Epithelial cell of proximal tubule (primary cell): ENCODE measurements around the gene REM1. TPM values are rescaled to one million over a fixed set of nuclear protein-coding genes. Genes with fewer than 3 reads are reported as not detected.
"Not testable (repeated sequence)": the region's sequence is repeated elsewhere in the genome, so short reads cannot be mapped to it uniquely, and the experiment has no call there.

Experiments
- DNase-seq: peaks from one replicate; pipeline ENCODE4 v3.0.0-alpha.2; 2011; ENCODE audit warnings: low read depth
- H3K4me3 ChIP-seq: 2 replicates; pipeline ENCODE4 v1.5.1; 2011; ENCODE audit warnings: low read depth, mild to moderate bottlenecking, low read length
- CTCF ChIP-seq: conservative IDR thresholded peaks from 2 replicates; pipeline ENCODE4 v1.5.1; 2012; ENCODE audit warnings: low read depth, mild to moderate bottlenecking, low read length
- total RNA-seq: library from RNA; depleted of rRNA; stranded (reverse); fragments of >200 nt; gene quantifications from 2 replicates; pipeline ENCODE4 v1.2.3, GENCODE V29; 2015

Gene REM1
- total RNA-seq, 1 donor from 2014 or later, result not detected

- no peak for TF ChIP-seq CTCF
- H3K4me3 ChIP-seq, result peak overlapping the region; percentile 84
These were observed 41.1 kb downstream of the REM1 start for GRCh38 chr20:31516166-31516565.

GRCh38 chr20:31516651-31517050, 41.6 kb downstream of the REM1 start:
- no peak for DNase-seq
- TF ChIP-seq CTCF, result no peak
- H3K4me3 ChIP-seq, result peak overlapping the region; percentile 84

More at GRCh38 chr20:31516166-31516565, 41.1 kb downstream of the REM1 start:
- no peak for DNase-seq

- TF ChIP-seq CTCF, result peak; percentile 56
- DNase-seq, result no peak
- no peak overlapping the region for H3K4me3 ChIP-seq
These were observed 42.3 kb downstream of the REM1 start for GRCh38 chr20:31517373-31517772.

GRCh38 chr20:31521267-31521666, 46.2 kb downstream of the REM1 start:
- not testable (repeated sequence) for H3K4me3 ChIP-seq, DNase-seq

GRCh38 chr20:31522731-31523130, 47.6 kb downstream of the REM1 start:
- no peak for DNase-seq
- no peak overlapping the region for H3K4me3 ChIP-seq
- TF ChIP-seq CTCF, result no peak

- H3K4me3 ChIP-seq, result no peak overlapping the region
- TF ChIP-seq CTCF, result no peak
- no peak for DNase-seq
These were observed 48.5 kb downstream of the REM1 start for GRCh38 chr20:31523361-31524283.

GRCh38 chr20:31527266-31527665, 52.2 kb downstream of the REM1 start:
- no peak for DNase-seq
- H3K4me3 ChIP-seq, result no peak overlapping the region
- no peak for TF ChIP-seq CTCF

Other genes starting within 250 kb of the REM1 start
- gene DEFB115, start 217.6 kb upstream of the REM1 start, total RNA-seq, result not detected in 2 replicates
- gene DEFB116, start 166.7 kb upstream of the REM1 start, total RNA-seq, result not detected in 2 replicates
- not detected in 2 replicates for gene DEFB118, start 106.7 kb upstream of the REM1 start, total RNA-seq
- not detected in 2 replicates for gene DEFB119, start 84.7 kb upstream of the REM1 start, total RNA-seq
- gene DEFB121, start 69.1 kb upstream of the REM1 start, total RNA-seq, result not detected in 2 replicates
- gene DEFB123, start 34.7 kb upstream of the REM1 start, total RNA-seq, result not detected in 2 replicates
- gene DEFB124, start 161 bp upstream of the REM1 start, total RNA-seq, result not detected in 2 replicates
- gene HM13, start 39.2 kb downstream of the REM1 start, total RNA-seq, result 61.1 and 104 TPM in 2 replicates
- 237 and 302 TPM in 2 replicates for gene ID1, start 130.0 kb downstream of the REM1 start, total RNA-seq
- gene COX4I2, start 162.6 kb downstream of the REM1 start, total RNA-seq, result not detected in 2 replicates
- 197 and 209 TPM in 2 replicates for gene BCL2L1, start 247.6 kb downstream of the REM1 start, total RNA-seq